Hindlimb muscle (tissue), 1 donor: ENCODE measurements around the gene AANAT. TPM values are rescaled to one million over a fixed set of nuclear protein-coding genes. Genes with fewer than 3 reads are reported as not detected.

ENCODE experiments used
- DNase-seq: peaks from one replicate; pipeline ENCODE4 v3.0.0-alpha.2; 2013
- polyA plus RNA-seq: library from polyadenylated mRNA; unstranded; fragments of 120-200 nt; gene quantifications from one replicate; pipeline ENCODE4 v1.2.1, GENCODE V29; 2013; ENCODE audit not compliant: insufficient read length

The AANAT gene
- polyA plus RNA-seq, 1 donor: 0.36 TPM

DNA sequence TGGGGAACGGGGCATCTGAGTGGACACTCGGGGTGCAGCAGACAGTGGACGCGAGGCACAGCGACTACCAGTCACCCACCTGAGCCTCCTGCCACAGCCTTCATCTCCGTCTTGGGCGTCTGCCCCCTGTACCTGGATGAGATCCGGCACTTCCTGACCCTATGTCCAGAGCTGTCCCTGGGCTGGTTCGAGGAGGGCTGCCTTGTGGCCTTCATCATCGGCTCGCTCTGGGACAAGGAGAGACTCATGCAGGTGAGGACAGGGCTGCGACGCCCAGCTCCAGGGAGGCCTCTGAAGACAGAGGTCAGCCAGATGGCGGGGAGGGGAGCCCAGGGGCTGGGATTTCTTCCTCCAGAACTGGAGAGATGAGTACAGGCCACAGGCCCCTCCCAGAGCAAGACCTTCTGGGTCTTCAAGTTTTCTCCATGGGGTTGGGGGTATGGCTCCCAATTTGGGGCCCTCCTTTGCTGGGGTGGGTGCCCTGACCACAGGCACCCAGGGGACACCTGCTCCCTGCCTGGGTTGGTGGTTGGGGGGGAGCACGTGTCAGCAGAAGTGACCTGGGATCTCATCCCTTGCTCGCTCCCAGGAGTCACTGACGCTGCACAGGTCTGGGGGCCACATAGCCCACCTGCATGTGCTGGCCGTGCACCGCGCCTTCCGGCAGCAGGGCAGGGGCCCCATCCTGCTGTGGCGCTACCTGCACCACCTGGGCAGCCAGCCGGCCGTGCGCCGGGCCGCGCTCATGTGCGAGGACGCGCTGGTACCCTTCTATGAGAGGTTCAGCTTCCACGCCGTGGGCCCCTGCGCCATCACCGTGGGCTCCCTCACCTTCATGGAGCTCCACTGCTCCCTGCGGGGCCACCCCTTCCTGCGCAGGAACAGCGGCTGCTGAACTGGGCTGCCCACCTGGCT, 1.9 kb downstream of the AANAT start:
- no peak for DNase-seq

DNA sequence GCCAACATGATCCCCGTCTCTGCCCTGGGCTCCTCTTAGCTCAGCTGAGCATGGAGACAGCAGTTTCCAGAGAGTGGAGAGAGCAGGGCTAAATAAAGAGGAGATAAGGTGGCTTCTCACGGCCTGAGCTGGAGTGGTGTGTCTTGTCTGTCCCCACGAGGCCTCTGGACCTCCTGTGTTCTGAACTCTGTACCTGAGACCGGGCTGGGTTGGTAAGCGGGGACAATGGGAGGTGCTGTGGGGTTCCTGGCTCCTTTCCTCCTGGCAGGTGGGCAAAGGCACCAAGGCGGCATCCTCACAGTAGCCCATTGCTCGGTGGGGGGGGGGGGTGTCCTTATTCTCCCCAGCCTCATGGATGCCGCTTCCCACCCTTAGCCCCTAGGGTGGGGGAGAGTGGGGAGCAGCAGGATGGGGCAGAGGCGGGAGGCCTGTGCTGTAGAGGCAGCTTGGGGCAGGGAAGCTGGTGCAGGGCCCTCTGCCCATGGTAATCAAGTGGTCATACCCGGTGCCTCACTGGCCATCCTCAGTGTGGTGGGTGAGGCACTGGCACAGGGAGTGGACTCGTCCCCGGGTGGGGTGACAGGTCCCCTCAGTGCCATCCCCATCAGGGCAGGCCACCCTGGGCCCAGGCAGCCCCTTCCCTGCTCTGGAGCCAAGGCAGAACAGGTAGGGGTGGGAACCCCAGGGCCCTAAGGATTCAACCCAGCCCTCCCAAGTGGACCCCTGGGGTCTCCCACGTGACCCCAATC, 2.8 kb downstream of the AANAT start:
- no peak for DNase-seq

DNA sequence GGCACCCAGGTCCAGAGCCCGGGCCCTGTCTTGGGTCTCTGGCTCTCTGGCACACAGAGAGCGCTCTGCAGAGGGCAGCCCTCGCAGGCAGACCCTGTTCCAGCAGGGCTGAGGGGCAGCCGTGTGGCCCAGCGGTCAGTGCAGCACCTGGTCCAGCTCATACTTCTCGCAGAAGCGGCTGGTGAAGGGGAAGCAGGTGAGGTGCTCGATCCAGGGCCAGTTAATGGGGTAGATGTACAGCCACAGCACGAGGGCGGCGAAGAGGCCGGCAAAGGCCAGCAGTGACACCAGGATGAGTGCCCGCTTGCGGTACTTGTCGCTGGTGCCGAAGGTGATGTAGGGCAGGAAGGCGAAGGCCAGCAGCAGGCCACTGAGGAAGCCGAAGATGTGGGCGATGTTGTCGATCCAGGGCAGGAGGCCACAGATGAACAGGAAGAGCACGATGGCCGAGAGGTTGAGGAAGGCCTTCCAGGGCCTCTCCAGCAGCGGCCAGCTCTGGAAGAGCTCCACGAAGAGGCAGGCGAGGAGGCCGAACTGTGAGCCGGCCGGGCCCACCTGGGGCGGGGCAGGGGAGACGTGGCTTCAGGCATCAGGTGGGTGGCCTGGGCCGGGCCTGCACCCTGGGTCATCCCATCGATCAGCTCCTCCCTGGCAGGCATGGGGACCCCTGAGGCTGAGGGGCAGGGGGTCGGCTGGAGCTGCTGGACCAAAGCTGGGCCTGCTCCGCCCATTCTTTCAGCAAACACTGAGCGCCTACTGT, 4.3 kb downstream of the AANAT start:
- no peak for DNase-seq

DNA sequence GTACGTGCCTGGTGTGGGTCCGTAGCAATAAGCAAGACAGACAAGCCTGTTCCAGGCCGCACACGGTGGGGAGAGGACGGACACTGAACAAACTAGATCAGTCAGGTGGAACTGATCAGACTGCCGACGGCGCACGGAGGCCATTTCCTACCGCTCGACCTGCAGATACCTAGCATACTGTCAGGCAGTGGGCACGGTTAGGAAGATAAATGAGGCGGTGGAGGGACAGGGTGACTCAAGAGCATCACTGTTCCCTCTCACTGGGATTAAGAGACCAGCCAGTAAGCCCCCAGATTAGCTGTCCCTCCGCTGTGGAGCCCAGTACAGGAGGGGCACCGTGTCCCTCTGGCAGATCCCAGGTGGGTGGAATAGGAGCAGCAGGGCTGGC, 4.8 kb downstream of the AANAT start:
- DNase-seq: no peak

DNA sequence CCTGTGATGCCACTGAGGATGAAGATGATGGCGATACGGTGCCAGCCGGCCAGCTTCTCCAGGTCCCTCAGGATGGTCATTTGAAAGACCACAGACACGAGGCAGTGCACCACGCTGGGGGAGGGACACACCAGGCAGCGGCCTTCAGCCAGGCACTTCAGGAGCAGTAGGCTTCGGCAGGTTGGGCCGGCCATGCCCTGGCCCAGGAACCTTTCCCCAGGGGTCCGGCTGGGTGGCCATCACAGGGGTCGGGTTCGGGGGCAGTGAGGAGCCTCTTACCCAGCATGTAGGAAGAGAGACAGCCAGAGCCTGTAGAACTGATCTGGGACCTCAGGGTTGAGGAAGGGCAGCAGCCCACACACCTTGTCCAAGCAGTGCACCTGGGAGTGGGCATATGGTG, 5.3 kb downstream of the AANAT start:
- no peak for DNase-seq

DNA sequence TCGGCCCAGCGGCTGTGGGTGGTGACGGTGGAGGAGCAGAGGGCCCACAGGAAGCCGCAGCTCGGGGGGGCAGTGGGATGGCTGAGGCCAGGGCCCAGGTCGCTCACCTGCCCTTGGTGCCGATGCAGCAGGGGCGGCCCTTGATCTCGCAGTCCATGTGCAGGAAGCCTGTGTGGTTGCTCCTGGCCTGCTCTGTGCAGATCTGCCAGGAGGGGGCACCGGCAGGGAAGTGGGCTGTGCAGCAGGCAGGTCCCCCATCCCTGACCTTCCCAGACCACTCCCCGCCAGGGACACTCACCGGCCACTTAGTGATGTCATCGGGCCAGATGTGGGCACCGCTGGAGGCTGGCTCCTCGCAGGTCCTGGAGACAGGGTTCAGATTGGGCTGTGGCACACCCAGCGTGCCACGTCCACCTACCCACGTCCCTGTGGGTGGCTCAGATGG, 6.2 kb downstream of the AANAT start:
- no peak for DNase-seq

DNA sequence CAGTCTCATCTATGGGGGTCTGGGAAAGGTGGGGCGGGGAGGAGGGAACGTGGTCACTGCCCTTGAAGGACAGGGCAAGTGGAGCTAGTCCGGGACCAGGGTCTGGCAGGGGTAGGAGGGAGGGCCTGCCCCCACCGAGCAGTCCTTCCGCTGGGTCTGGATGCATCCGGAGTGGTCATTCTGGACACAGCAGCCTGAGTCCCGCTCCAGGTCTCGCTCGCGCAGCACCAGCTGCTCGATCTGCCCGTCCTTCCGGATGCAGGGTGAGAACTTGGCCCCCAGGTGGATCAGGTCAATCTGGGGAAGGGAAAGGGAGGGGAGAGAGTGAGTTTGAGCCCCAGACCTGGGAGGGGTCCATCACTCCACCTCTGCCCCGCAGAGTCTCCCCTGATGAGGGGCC, 6.8 kb downstream of the AANAT start:
- DNase-seq: no peak

DNA sequence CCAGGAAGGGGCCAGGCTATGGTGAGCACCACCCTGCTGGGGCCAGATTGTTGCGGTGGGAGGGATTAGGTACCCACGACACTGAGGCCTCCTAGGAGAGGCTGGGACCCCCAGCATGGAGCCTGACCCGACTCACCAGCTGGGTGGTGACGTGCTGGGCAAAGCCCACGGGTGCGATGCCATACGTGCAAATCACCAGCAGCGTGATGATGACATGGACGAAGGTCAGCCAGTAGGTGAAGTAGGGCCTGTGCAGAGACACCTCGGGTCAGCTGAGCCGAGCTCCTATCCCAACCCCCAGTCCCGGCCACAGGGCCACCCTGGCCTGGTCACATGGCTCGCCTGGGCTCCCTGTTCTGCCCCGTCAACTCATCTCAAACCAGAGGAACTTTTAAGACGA, 7.5 kb downstream of the AANAT start:
- DNase-seq: no peak

DNA sequence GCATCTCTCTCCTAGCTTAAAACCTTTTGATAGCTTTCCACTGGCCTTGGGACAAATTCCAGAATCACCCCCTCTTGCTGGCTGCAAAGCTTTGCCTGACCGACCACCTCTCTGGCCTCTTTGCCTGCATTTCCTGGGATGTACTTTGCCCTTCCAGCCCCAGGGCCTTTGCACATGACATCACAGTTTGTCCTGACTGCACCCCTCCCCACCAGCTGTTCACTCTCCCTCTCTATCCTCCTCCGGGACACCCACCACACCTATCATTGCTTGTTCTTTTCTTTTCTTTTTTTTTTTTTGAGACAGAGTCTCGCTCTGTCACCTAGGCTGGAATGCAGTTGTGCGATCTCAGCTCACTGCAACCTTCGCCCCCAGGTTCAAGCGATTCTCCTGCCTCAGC, 7.9 kb downstream of the AANAT start:
- DNase-seq: no peak

DNA sequence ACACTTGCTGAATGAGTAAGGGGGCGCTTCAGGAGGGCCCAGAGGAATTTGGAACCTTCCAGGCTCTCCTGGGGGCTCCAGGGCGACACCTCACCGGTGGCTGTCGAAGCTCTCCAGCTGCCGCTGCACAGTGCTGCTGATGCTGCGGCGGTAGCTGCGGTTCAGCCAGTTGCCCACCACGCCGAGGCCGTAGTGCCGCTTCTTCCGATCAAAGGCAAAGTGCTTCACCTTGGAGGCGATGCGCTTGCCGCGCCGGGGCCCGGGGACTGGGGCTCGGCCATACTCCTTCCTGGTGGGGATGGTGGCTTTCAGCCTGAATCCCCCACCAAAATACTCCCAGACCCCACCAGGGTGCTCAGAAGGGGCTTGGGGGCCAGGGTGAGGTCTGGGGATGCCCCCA, 9.3 kb downstream of the AANAT start:
- DNase-seq: no peak

DNA sequence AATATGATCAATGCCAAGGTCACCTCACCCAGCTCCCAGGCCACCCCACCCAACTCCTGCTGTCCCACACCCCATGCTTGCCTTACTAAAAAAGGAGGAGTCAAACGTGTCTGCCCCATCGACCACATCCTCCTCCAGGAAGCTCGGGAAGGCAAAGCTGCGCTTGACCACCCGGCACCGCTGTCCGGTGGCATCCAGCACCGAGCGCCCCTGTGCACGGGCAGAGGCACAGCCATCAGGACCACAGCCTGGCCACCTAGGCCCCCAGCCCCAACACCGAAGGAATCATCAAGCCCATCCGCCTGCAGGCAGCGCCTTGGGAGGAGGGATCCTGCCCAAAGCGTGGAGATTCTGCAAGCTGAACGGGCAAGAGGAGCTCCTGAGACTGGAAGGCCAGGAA, 10.2 kb downstream of the AANAT start:
- no peak for DNase-seq

DNA sequence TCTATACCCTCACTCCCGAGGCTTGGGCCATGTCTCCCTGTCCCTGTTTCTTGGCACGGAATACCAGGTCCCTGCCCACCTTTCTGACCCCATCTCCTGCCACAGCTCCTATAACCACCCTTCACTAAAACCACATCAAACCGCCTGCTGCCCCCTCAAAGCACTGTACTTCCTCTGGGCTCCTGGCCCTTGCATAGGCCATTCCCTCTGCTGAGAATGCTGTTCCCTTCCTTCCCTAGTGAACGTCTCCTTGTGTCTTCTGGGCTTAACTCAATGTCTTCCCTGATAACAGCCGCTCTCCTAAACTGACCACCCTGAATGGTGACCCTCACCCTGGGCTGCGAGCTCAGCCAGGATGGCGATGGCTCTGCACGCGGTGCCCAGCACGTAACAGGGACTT, 10.7 kb downstream of the AANAT start:
- no peak for DNase-seq

DNA sequence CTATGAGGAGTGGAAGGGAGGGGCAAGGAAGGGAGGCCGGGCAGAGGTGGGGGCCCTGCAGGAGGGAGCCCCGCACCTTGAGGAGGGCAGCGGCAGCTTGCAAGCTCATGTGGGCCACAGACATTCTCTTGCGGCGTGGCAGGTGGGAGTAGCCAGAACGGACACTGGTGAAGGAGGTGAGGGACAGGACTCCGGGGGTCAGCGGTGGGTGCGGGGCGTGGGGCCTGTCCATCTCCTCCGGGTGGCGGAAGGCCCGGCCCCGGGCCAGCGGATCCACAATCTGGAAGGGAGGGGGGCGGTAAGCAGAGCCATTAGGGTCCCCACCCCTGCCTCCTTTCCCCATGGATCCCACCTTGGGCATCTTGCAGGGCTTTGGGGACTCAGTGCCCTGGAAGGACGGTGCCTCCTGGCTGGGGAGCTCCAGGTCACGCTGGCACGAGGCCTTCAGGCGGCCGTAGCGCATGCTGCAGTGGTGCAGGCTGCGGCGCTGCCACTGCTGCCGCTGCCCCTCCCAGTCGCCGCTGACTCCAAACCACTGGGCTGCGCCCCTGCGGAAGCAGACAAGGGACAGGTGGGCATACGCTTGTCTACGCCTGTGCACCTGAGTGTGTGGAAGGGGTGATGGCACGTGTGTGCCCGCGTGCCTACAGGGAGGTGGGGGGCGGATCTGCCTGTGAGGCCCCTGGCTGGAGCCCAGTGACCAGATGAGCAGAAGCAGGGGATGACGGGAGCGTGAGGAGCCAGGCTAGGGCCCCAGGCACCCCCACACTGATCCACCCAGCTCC, 11.5 kb downstream of the AANAT start:
- DNase-seq: no peak

DNA sequence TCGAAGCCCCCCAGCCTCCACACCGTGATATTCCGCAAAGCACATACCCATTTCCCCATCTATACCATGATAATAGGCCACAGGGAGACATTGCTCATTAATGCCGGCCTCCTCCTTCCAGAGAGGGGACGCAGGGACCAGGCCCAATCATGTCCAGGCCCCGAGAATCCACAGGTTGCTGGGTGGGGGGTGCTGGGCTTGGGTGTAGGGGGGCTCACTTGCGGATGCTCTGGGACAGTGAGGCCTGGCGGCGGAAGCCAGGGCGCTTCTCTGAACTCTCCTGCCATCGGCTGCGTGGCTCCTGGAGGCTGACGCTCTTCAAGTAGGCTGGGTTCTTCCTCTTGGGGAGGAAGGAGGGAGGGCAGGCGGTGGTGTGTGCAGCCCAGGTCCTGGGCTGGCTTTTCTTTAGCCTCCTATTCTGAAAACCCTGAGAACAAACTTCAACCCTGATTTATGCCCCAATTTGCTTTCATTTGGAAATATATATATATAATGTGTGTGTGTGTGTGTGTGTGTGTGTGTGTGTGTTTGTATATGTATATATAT, 12.2 kb downstream of the AANAT start:
- no peak for DNase-seq

DNA sequence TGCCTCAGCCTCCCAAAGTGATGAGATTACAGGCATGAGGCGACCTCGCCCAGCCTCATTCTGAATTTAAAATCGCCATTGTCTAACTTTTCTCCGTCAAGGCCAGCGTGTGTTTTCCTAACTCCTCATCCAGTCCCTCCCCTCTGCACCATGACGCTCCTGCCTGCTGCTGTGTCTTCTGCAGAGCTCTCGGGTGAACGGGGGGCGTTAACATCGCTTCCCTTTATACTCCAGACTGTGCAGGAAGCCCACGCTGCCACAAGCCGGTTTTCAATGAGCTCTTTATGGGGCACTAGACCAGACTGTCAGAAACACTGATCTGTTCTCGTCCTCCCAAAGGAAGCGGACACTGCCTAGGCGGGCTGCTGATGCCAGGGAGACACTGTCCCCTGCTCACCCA, 13.2 kb downstream of the AANAT start:
- peak; percentile 57 for DNase-seq

DNA sequence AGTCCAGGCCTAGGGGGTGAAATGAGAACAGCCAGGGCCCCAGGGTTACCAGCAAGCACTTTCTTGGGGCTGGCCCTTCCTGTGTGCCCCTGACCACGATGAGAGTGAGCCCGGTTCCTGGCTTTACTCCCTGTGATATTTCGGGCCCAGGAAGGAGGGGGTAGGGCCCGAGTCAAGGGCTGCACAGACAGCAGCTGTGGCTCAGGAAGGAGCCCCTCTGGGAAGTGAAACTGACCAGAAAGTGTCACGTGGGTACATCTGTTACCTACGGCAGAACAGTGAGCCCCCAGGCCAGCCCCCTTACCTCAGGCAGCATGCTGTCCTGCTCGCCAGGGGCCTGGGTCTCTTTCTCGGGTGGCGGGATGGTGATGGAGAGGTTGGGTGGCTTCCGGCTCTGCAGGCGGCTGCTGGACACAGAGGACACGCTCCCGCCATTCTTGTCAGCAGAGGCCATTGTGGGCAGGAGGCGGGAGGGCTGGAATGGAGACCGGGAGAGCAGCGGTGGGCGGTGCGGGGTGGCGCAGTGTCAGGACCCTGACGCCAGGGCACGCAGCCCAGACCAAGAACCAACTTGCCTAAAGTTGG, 13.8 kb downstream of the AANAT start:
- no peak for DNase-seq

DNA sequence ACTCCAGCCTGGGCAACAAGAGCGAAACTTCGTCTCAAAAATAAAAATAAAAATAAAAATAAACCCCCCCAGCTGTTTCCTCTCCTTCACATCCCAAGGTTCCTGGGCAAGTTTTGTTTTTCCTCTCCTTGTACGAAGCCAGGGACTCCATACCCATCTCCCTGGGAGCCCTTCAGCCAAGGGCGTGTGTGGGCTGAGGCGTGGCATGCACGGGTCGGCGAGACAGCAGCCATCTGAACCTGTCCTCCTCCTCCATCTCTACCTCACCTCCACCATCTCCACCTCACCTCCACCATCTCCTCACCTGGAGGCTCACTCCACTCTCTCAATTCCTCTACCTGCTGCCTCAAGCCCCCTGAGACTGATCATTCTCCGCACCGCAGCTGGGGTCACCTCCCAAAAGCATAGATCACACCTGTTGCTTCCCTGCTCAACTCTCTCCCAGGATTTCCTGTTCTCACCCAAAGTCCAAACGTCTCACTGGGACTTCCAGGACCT, 16.9 kb downstream of the AANAT start:
- no peak for DNase-seq

DNA sequence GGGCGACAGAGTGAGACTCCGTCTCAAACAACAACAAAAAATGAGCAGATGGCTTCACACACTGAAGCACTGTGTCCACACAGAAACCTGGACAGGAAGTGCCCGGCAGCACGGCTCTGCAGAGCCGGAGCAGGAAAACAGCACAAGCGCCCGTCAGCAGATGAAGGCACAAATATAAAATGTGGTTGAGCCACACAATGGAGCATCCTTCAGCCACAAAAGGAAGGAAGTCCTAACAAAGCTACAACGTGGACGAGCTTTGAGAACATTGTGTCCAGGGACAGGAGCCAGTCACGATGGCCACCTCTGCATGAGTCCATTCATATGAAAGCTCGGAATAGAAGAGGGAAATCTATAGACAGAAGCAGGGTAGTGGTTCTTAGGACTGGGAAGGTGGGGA, 18.2 kb downstream of the AANAT start:
- no peak for DNase-seq

DNA sequence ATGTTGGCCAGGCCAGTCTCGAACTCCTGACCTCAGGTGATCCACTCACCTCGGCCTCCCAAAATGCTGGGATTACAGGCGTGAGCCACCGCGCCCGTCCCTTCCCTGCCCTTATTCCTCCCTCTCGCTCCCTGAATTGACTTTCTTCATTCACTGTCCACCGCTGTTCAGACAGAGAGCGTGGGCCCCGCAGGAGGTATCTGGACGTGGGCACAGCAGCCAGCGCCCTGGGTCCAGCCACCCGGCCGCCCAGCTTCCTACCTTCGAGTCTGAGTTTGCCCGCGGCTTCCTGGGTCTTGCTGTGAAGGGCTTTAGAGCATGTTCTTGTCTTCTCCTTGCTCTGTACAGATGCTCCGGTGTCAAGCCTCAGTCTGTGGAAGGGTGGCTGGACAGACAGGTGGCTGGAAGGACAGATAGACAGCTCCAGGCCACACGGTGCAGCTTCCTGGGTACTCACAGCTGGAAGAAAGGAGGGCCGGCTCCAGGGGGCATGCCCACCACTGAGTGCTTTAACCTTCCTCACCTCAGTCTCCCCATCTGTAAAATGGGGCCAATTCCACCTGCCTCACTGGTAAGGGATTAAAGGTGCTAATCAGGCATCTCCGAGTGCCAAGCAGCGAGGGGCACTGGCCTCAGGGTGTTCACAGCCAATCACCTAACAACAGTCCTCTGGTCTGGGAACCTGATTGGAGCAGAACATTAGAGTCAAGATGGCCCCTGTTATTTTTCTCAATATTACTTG, 20.2 kb downstream of the AANAT start:
- no peak for DNase-seq

DNA sequence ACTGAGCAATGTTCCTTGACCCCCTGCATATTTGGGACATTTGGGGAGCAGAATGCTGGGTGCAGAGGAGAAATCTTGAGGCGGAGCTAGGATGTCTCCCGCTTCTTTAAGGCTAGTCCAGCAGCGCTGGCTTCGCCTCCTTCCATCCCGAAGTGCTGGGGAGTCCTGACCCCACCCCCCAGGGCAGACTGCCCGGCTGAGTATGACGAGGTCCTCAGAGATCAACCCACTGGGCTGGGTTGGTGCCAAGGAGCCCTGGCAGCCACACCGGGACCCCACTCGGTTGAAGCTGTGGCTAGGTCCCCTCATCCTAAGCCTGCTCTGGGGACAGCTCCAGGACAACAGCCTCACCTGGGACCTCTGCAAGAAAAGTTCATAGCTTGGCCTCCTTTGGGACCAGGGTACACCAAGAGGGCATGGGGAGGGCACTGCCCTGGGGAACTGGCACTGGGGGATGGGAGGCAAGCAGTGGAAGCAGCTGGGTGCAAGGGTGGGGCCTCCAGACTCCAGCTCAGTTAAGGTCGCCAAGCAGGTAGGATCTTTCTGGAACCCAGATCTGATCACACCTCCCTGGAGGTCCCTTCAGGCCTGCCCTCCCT, 22.8 kb downstream of the AANAT start:
- no peak for DNase-seq
